Smooth muscle cell (in vitro differentiated cells): Measurements from ENCODE around the gene EPM2A. TPM values are rescaled to one million over a fixed set of nuclear protein-coding genes. Genes with fewer than 3 reads are reported as not detected.

ENCODE experiments used
- DNase-seq: peaks from one replicate; lab custom pipeline; 2025; ENCODE audit not compliant: unreplicated experiment; lab: John Stamatoyannopoulos, UW
- H2AFZ ChIP-seq: fragments of 200-600 bp; sonication (generic); 2 replicates; pipeline ENCODE4 v1.6.0; 2016; ENCODE audit warnings: antibody characterized with exemption, low read depth, mild to moderate bottlenecking
- H3F3A ChIP-seq: fragments of 200-600 bp; sonication (generic); 2 replicates; pipeline ENCODE4 v1.6.0; 2017; ENCODE audit warnings: antibody characterized with exemption, low read depth
- H3K27ac ChIP-seq: fragments of 200-600 bp; sonication (generic); 2 replicates; pipeline ENCODE4 v1.5.1; 2016; ENCODE audit warnings: low read depth, mild to moderate bottlenecking
- H3K27me3 ChIP-seq: fragments of 200-600 bp; sonication (generic); 2 replicates; pipeline ENCODE4 v1.6.1; 2016; ENCODE audit warnings: low read depth, mild to moderate bottlenecking
- H3K36me3 ChIP-seq: fragments of 200-600 bp; sonication (generic); 2 replicates; pipeline ENCODE4 v1.5.1; 2016; ENCODE audit warnings: low read depth
- H3K4me1 ChIP-seq: fragments of 200-600 bp; sonication (generic); 2 replicates; pipeline ENCODE4 v1.5.1; 2016; ENCODE audit warnings: low read depth
- H3K4me2 ChIP-seq: fragments of 200-600 bp; sonication (generic); 2 replicates; pipeline ENCODE4 v1.6.0; 2016; ENCODE audit warnings: mild to moderate bottlenecking
- H3K4me3 ChIP-seq: fragments of 200-600 bp; sonication (generic); 2 replicates; pipeline ENCODE4 v1.5.1; 2016; ENCODE audit warnings: mild to moderate bottlenecking
- H3K79me2 ChIP-seq: fragments of 200-600 bp; sonication (generic); 2 replicates; pipeline ENCODE4 v1.6.0; 2016; ENCODE audit warnings: low read depth, mild to moderate bottlenecking
- H3K9ac ChIP-seq: fragments of 200-600 bp; sonication (generic); 2 replicates; pipeline ENCODE4 v1.6.0; 2016; ENCODE audit warnings: low read depth
- H3K9me3 ChIP-seq: fragments of 200-600 bp; sonication (generic); replicated peaks from 2 replicates; pipeline ENCODE4 v1.5.1; 2016; ENCODE audit warnings: low read depth
- H4K20me1 ChIP-seq: fragments of 200-600 bp; sonication (generic); 2 replicates; pipeline ENCODE4 v1.6.0; 2016; ENCODE audit warnings: low read depth
- CTCF ChIP-seq: fragments of 200-600 bp; sonication (generic); IDR thresholded peaks from 2 replicates; pipeline ENCODE4 v1.5.1; 2017; ENCODE audit warnings: borderline replicate concordance, mild to moderate bottlenecking, antibody characterized with exemption; ENCODE audit not compliant: insufficient read depth, poor library complexity, severe bottlenecking
- WGBS: methylation state at CpG from one replicate; pipeline ENCODE4 v1.1.7; 2016; ENCODE audit warnings: low lambda C conversion rate; 5-methylcytosine and 5-hydroxymethylcytosine counted together
- polyA plus RNA-seq: library from polyadenylated mRNA; unstranded; fragments of >200 nt; fragmentation: Nextera tagmentation; extraction: Ambion mirVana; gene quantifications from 2 replicates; pipeline ENCODE4 v1.2.1, GENCODE V29; 2016
- total RNA-seq: library from RNA; depleted of rRNA; stranded (reverse); fragments of >200 nt; gene quantifications from 2 replicates; pipeline ENCODE4 v1.2.3, GENCODE V29; 2014

The EPM2A gene
- total and polyA plus RNA-seq, 2 experiments from 2014 or later = 2.8 to 5.3 TPM

- H3K9me3 ChIP-seq = no peaks in the 10 kb centered on the region
- DNase-seq = no peak
- 94% methylated on average over 1 of the region's 1 CpG for whole genome bisulfite sequencing
- no peaks in the 10 kb centered on the region for H3K79me2 ChIP-seq
- H2AFZ ChIP-seq = no peak overlapping the region
- no peak overlapping the region for H3K4me3 ChIP-seq
- H3K9ac ChIP-seq = no peak overlapping the region
- no peak overlapping the region for H3K4me2 ChIP-seq
- no peaks in the 10 kb centered on the region for H4K20me1 ChIP-seq
- no peak for TF ChIP-seq CTCF
- H3F3A ChIP-seq = no peaks in the 10 kb centered on the region
- H3K36me3 ChIP-seq = no peaks in the 10 kb centered on the region
- no peak overlapping the region for H3K27ac ChIP-seq
- H3K4me1 ChIP-seq = no peaks in the 10 kb centered on the region
- H3K27me3 ChIP-seq = no peaks in the 10 kb centered on the region
These were observed 113.5 kb downstream of the EPM2A start for GRCh38 chr6:145621776-145622175.

GRCh38 chr6:145620088-145620487 is 115.2 kb downstream of the EPM2A start:
- Histone ChIP-seq H3K79me2 (no peaks in the 10 kb centered on the region), H2AFZ (no peak overlapping the region), H4K20me1 (no peaks in the 10 kb centered on the region), H3K4me2 (no peak overlapping the region), H3K9ac (no peak overlapping the region), H3K27ac (no peak overlapping the region), H3K27me3 (no peaks in the 10 kb centered on the region), H3K36me3 (no peaks in the 10 kb centered on the region), H3K4me1 (no peaks in the 10 kb centered on the region), H3K4me3 (no peak overlapping the region), H3K9me3 (no peaks in the 10 kb centered on the region), H3F3A (no peaks in the 10 kb centered on the region)
- WGBS = 94% methylated on average over 7 of the region's 7 CpGs
- no peak for DNase-seq
- no peak for TF ChIP-seq CTCF

- DNase-seq = no peak
- no peaks in the 10 kb centered on the region for H3K4me1 ChIP-seq
- no peaks in the 10 kb centered on the region for H3K9me3 ChIP-seq
- no peak overlapping the region for H3K27ac ChIP-seq
- TF ChIP-seq CTCF = no peak
- H3K36me3 ChIP-seq = no peaks in the 10 kb centered on the region
- no peaks in the 10 kb centered on the region for H3F3A ChIP-seq
- 78% methylated on average over 1 of the region's 1 CpG for WGBS
- no peak overlapping the region for H3K9ac ChIP-seq
- no peak overlapping the region for H3K4me3 ChIP-seq
- no peak overlapping the region for H3K4me2 ChIP-seq
- no peaks in the 10 kb centered on the region for H3K27me3 ChIP-seq
- no peak overlapping the region for H2AFZ ChIP-seq
- no peaks in the 10 kb centered on the region for H4K20me1 ChIP-seq
- H3K79me2 ChIP-seq = no peaks in the 10 kb centered on the region
These were observed 125.8 kb downstream of the EPM2A start for GRCh38 chr6:145609521-145609920.

GRCh38 chr6:145608850-145609249 is 126.5 kb downstream of the EPM2A start:
- Histone ChIP-seq H3K27ac (no peak overlapping the region), H3K9ac (no peak overlapping the region), H3K79me2 (no peaks in the 10 kb centered on the region), H3K4me2 (no peak overlapping the region), H4K20me1 (no peaks in the 10 kb centered on the region), H2AFZ (no peak overlapping the region), H3K27me3 (no peaks in the 10 kb centered on the region), H3K4me3 (no peak overlapping the region), H3F3A (no peaks in the 10 kb centered on the region), H3K4me1 (no peaks in the 10 kb centered on the region), H3K9me3 (no peaks in the 10 kb centered on the region), H3K36me3 (no peaks in the 10 kb centered on the region)
- TF ChIP-seq CTCF = no peak
- WGBS = 93% methylated on average over 1 of the region's 1 CpG
- DNase-seq = no peak
